T follicular helper cell (primary cell): Measurements from ENCODE around the gene SLC7A9.

Experiments
- DNase-seq: peaks from one replicate; pipeline ENCODE4 v3.0.0-alpha.2; 2020; ENCODE audit warnings: low read depth

The SLC7A9 gene

GRCh38 chr19:32828643-32829344, 40.8 kb downstream of the SLC7A9 start:
- no peak for DNase-seq

- no peak for DNase-seq
Measured at GRCh38 chr19:32828139-32828538, 41.4 kb downstream of the SLC7A9 start.

GRCh38 chr19:32824916-32825608, 44.5 kb downstream of the SLC7A9 start:
- no peak for DNase-seq

GRCh38 chr19:32824191-32824751, 45.3 kb downstream of the SLC7A9 start:
- DNase-seq = no peak

GRCh38 chr19:32823747-32824102, 45.8 kb downstream of the SLC7A9 start:
- DNase-seq = no peak

GRCh38 chr19:32822916-32823746, 46.4 kb downstream of the SLC7A9 start:
- no peak for DNase-seq

- DNase-seq = no peak
Measured at GRCh38 chr19:32819419-32820400, 49.9 kb downstream of the SLC7A9 start.

GRCh38 chr19:32818536-32818935, 51.0 kb downstream of the SLC7A9 start:
- no peak for DNase-seq

GRCh38 chr19:32817569-32818476, 51.7 kb downstream of the SLC7A9 start:
- no peak for DNase-seq

GRCh38 chr19:32816555-32817099, 52.9 kb downstream of the SLC7A9 start:
- no peak for DNase-seq

GRCh38 chr19:32814624-32815023, 54.9 kb downstream of the SLC7A9 start:
- no peak for DNase-seq

- DNase-seq = no peak
Measured at GRCh38 chr19:32813862-32814425, 55.6 kb downstream of the SLC7A9 start.

GRCh38 chr19:32812571-32812970, 57.0 kb downstream of the SLC7A9 start:
- DNase-seq = no peak

GRCh38 chr19:32812036-32812435, 57.5 kb downstream of the SLC7A9 start:
- DNase-seq = no peak

- DNase-seq = no peak
Measured at GRCh38 chr19:32811151-32811550, 58.4 kb downstream of the SLC7A9 start.

- no peak for DNase-seq
Measured at GRCh38 chr19:32810452-32810851, 59.1 kb downstream of the SLC7A9 start.

GRCh38 chr19:32809754-32810153, 59.8 kb downstream of the SLC7A9 start:
- no peak for DNase-seq

GRCh38 chr19:32809254-32809653, 60.3 kb downstream of the SLC7A9 start:
- DNase-seq = no peak

GRCh38 chr19:32808236-32808635, 61.3 kb downstream of the SLC7A9 start:
- no peak for DNase-seq

- no peak for DNase-seq
Measured at GRCh38 chr19:32802840-32803239, 66.7 kb downstream of the SLC7A9 start.
